ENCODE data around the gene PPT2. TPM values are rescaled to one million over a fixed set of nuclear protein-coding genes. Genes with fewer than 3 reads are reported as not detected.
"Not testable (repeated sequence)": the region's sequence is repeated elsewhere in the genome, so short reads cannot be mapped to it uniquely, and the experiment has no call there.

Gene PPT2
- total RNA-seq, 2 donors from 2014 or later = 21.8 to 42.0 TPM

DNA sequence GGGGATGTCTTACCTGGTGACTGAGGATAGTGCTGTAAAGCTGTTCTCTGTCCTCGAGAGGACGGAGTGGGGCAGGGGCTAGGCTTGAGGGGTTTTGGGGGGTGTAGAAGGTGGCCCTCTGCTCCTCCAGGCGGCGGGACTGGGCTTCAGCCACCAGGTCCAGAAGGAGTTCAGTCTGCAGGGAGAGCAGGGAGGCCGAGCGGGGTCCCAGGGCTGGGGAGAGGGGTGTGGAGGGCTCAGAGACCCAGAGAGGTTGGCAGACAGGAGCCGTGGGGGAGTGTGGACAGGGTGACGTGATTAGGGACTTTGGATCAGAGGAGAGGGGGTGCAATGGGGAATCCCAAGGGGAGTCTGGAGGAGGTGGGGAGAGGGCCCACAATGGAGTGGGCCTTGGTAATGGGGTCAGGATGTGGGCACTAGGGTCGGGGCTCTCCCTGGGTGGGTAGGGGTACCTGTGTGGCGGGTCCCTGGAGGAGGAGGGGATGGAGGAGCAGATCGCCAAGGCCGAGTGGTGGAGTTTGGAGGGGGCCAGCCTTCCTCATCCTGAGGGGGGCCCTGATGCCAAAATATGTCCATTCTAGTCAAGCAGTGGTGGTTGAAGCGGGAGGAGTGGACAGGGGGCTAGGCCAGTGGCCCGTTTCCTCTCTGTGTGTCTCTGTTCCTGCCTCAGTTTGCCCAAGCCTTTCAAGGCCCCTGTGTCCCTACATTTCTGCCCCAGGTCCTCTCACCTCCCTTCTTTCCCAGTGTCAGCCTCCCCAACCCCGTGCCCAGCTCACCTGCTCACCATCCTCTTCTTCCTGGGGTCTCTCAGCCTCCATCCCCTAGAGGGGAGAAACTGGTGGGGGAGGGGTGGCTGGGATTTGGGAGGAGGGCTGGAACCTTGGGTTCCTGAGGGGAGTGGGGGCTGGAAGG is 38.0 kb downstream of the PPT2 start:
- Histone ChIP-seq H3K27me3 (replicated peaks; ENCODE audit: insufficient read depth) (no peaks in the 10 kb centered on the region), H3K4me3 (peak overlapping the region; percentile 86), H3K36me3 (peaks cover 9% of the 10 kb centered on the region), H3K27ac (peak overlapping the region; percentile 5 to 97), H3K4me1 (ENCODE audit: control insufficient read depth in 1 of 2, low read depth in 2 of 2) (peaks cover 19 to 44% of the 10 kb centered on the region in 2 donors), H3K9me3 (no peaks in the 10 kb centered on the region)
- DNase-seq (ENCODE audit: low spot score) = no peak
- TF ChIP-seq, protein P1, sequence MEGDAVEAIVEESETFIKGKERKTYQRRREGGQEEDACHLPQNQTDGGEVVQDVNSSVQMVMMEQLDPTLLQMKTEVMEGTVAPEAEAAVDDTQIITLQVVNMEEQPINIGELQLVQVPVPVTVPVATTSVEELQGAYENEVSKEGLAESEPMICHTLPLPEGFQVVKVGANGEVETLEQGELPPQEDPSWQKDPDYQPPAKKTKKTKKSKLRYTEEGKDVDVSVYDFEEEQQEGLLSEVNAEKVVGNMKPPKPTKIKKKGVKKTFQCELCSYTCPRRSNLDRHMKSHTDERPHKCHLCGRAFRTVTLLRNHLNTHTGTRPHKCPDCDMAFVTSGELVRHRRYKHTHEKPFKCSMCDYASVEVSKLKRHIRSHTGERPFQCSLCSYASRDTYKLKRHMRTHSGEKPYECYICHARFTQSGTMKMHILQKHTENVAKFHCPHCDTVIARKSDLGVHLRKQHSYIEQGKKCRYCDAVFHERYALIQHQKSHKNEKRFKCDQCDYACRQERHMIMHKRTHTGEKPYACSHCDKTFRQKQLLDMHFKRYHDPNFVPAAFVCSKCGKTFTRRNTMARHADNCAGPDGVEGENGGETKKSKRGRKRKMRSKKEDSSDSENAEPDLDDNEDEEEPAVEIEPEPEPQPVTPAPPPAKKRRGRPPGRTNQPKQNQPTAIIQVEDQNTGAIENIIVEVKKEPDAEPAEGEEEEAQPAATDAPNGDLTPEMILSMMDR (IDR thresholded peaks at IDR 0.05) = no peak
- no peak for ATAC-seq (ENCODE audit: insufficient number of reproducible peaks, low FRiP score, low read depth)

DNA sequence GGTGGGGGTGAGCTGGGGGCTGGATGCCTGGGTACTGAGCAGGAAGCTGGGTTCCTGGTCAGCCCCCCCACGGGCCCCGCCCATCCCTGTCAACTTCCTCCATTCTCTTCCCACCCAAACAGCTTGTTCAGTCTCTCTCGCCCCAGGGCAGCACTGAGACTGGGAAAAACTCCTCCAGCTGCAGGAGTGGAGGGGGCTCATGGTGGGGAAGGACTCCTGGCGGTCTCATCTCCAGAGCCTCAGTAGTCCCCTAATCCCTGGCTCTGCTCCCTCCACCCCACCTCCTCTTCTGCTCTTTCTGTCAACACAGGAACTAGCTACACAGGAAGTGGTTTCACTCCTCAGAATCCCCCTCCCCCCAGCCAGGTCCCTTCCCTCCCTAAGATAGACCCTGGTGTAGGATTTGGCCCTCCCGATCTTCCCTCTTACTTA is 38.7 kb downstream of the PPT2 start, which contains the start of gene GPSM3:
GPSM3 (minus strand) TSS at position 36 of the 432 bp plus-strand sequence. CDS start 130 bp downstream, outside the sequence.
- Histone ChIP-seq H3K36me3 (peaks cover 3% of the 10 kb centered on the region), H3K4me3 (peak within 1 kb of the TSS; percentile 86)

DNA sequence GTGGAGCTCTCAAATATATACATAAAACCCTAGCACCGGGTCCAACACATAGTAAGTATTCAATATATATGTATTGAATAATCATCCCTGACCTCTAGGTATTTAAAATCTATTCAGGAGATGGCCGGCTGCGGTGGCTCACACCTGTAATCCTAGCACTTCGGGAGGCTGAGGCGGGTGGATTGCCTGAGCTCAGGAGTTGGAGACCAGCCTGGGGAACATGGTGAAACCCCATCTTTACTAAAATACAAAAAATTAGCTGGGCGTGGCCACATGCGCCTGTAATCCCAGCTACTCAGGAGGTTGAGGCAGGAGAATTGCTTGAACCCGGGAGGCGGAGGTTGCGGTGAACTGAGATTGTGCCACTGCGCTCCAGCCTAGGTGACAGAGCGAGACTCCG is 39.2 kb downstream of the PPT2 start:
- not testable (repeated sequence) for ATAC-seq (ENCODE audit: insufficient number of reproducible peaks, low FRiP score, low read depth); H3K9me3 ChIP-seq; DNase-seq (ENCODE audit: low spot score); H3K36me3 ChIP-seq; H3K27me3 ChIP-seq (replicated peaks; ENCODE audit: insufficient read depth)
- Histone ChIP-seq H3K4me3 (peak overlapping the region; percentile 86), H3K4me1 (ENCODE audit: control insufficient read depth in 1 of 2, low read depth in 2 of 2) (peaks cover 24 to 38% of the 10 kb centered on the region in 2 donors), H3K27ac (peak overlapping the region in 1 of 2 donors; percentile 97)

More for the DNA sequence above, 38.7 kb downstream of the PPT2 start, which contains the start of gene GPSM3:
- ATAC-seq (ENCODE audit: insufficient number of reproducible peaks, low FRiP score, low read depth) (no peak), DNase-seq (ENCODE audit: low spot score) (no peak)
- Histone ChIP-seq H3K27ac (peak within 1 kb of the TSS; percentile 91 to 97), H3K9me3 (no peaks in the 10 kb centered on the region), H3K4me1 (ENCODE audit: control insufficient read depth in 1 of 2, low read depth in 2 of 2) (peaks cover 24 to 43% of the 10 kb centered on the region in 2 donors), H3K27me3 (replicated peaks; ENCODE audit: insufficient read depth) (no peaks in the 10 kb centered on the region)
- TF ChIP-seq, protein P1 (IDR thresholded peaks at IDR 0.05) = no peak

DNA sequence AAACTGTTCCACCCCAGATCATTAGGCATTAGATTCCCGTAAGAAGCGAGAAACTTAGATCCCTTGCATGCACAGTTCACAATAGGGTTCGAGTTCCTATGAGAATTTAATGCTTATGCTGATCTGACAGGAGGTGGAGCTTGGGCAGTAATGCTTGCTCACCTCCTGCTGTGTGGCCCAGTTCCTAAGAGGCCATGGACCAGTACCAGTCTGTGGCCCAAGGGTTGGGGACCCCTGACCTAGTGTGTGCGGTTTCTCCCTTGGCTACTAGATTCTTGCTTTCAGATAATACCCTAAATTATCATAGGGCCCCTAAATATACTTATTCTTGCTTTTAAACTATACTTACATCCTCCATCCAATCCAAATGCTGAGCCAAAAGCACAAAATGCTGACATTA is 40.4 kb downstream of the PPT2 start:
- Histone ChIP-seq H3K27ac (peak overlapping the region; percentile 84 to 100), H3K4me3 (no peak overlapping the region), H3K4me1 (ENCODE audit: control insufficient read depth in 1 of 2, low read depth in 2 of 2) (peaks cover 17 to 27% of the 10 kb centered on the region in 2 donors), H3K36me3 (no peaks in the 10 kb centered on the region), H3K27me3 (replicated peaks; ENCODE audit: insufficient read depth) (no peaks in the 10 kb centered on the region), H3K9me3 (no peaks in the 10 kb centered on the region)
- TF ChIP-seq, protein P1 (IDR thresholded peaks at IDR 0.05) = no peak
- no peak for ATAC-seq (ENCODE audit: insufficient number of reproducible peaks, low FRiP score, low read depth)
- no peak for DNase-seq (ENCODE audit: low spot score)

DNA sequence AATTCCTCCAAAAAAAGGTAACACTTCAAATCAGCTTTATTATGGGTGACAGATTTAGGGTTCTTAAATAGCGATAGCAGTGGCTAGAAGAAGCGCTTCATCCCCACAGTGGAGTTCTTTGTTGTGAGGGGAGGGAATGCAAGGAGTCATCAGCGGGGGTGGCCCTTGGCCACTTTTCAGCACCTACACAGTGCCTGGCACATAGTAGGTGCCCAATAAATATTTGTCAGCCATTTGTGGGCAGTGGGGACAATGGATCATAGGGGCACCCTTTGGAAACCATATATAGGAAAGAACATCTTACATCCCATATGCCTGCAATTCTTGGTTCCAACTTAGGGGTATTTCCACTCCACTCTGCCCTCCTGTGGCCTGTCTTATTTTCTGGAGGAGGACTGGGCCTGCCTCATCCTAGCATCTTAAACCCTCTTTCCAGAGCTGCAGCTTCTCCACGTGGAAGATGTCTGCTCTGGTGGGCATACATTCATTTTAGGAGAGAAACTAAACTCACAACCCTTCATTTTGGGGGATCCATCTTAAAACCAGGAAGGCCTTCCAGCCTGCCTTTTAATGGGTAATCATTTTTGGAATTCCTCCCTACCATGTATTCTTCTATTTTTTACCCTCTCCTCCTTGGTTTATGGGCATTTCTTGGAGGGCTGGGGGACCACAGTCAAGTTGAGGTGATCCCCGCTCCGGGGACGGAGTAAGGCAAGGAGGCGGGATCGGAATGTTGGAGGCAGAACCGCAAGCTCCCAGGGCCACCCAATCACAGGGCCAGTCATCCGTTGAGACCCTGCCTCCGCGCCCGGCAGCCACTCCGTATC is 41.1 kb downstream of the PPT2 start:
- H3K27me3 ChIP-seq (replicated peaks; ENCODE audit: insufficient read depth) = no peaks in the 10 kb centered on the region
- peak overlapping the region; percentile 66 for H3K4me3 ChIP-seq
- no peaks in the 10 kb centered on the region for H3K9me3 ChIP-seq
- peaks cover 17 to 27% of the 10 kb centered on the region in 2 donors for H3K4me1 ChIP-seq (ENCODE audit: control insufficient read depth in 1 of 2, low read depth in 2 of 2)
- no peak for DNase-seq (ENCODE audit: low spot score)
- peak overlapping the region; percentile 84 to 100 for H3K27ac ChIP-seq
- no peak for ATAC-seq (ENCODE audit: insufficient number of reproducible peaks, low FRiP score, low read depth)
- TF ChIP-seq, protein P1 (IDR thresholded peaks at IDR 0.05) = peak; percentile 38
- H3K36me3 ChIP-seq = no peaks in the 10 kb centered on the region

All from thoracic aorta (tissue), 2 donors.